ENCODE measurements around the gene PIAS4. TPM values are rescaled to one million over a fixed set of nuclear protein-coding genes. Genes with fewer than 3 reads are reported as not detected.

Gene PIAS4
- total and polyA plus RNA-seq, 9 of the 15 experiments (the other 6 are each of a cell fraction or from before 2014, with no cell fraction given): 0.27 to 34.9 (median 14.4) TPM

DNA sequence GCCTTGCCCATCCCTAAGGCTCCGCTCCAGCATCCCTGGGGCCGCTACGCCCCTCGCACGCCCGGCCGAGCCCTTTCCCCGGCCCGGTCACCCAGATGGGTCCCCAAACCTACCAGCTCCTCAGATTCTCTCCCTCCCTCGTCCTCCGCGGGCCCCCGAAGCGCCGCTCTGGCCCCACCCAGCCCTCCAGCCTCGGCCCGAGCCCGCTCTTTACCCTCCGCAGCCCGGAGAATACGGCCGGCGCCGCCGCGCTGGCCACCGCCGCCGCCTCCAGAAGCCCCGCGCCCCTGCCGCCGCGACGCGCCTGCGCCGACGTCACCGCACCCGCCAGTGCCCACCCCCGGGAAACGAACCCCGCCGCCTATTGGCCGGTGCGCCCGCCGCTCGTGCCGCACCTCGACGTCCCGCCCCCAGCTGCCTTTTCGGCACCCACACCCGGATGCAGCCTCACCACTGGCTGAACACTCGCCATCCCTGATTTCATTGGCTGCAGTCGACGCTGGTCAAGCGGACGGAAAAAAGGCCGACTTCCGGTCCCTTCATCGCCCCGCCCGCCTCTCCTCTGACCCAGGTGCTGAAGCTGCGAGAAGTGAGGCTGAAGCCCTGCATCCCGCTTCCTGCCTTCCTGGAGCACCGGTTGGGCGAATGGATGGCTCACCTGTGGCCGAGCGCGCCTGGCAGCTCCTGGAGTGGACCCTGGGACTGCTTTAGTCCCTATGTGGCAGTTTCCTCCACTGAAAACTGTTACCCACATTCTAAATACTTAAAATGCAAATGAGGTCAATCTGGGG lies 36.5 kb upstream of the PIAS4 start, which contains the start of gene DAPK3 (continued):
- TF ChIP-seq, protein P1, sequence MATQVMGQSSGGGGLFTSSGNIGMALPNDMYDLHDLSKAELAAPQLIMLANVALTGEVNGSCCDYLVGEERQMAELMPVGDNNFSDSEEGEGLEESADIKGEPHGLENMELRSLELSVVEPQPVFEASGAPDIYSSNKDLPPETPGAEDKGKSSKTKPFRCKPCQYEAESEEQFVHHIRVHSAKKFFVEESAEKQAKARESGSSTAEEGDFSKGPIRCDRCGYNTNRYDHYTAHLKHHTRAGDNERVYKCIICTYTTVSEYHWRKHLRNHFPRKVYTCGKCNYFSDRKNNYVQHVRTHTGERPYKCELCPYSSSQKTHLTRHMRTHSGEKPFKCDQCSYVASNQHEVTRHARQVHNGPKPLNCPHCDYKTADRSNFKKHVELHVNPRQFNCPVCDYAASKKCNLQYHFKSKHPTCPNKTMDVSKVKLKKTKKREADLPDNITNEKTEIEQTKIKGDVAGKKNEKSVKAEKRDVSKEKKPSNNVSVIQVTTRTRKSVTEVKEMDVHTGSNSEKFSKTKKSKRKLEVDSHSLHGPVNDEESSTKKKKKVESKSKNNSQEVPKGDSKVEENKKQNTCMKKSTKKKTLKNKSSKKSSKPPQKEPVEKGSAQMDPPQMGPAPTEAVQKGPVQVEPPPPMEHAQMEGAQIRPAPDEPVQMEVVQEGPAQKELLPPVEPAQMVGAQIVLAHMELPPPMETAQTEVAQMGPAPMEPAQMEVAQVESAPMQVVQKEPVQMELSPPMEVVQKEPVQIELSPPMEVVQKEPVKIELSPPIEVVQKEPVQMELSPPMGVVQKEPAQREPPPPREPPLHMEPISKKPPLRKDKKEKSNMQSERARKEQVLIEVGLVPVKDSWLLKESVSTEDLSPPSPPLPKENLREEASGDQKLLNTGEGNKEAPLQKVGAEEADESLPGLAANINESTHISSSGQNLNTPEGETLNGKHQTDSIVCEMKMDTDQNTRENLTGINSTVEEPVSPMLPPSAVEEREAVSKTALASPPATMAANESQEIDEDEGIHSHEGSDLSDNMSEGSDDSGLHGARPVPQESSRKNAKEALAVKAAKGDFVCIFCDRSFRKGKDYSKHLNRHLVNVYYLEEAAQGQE (IDR thresholded peaks at IDR 0.05; ENCODE audit: borderline replicate concordance): peak; percentile 98
- TF ChIP-seq, protein P1 (CRISPR knock-in tag; IDR thresholded peaks at IDR 0.05; ENCODE audit: low read depth): peak; percentile 97
- peak; percentile 92 for TF ChIP-seq ATF7 (IDR thresholded peaks at IDR 0.05)
- no peak for TF ChIP-seq ZNF354B (CRISPR knock-in tag; IDR thresholded peaks at IDR 0.05)
- peak; percentile 52 to 72; a peak in 3 of 4 replicates for TF ChIP-seq MAZ (CRISPR knock-in tag; conservative IDR thresholded peaks at IDR 0.05 in 1 of 2, IDR thresholded peaks at IDR 0.05 in 1 of 2)
- no peak for TF ChIP-seq HSF4 (CRISPR knock-in tag; IDR thresholded peaks at IDR 0.05; ENCODE audit: borderline replicate concordance)
- peak; percentile 23 for TF ChIP-seq SAP30 (IDR thresholded peaks at IDR 0.05; ENCODE audit: borderline replicate concordance, insufficient read depth, low read depth, low read length, poor library complexity, severe bottlenecking)
- no peak for TF ChIP-seq ZBTB1 (CRISPR knock-in tag; IDR thresholded peaks at IDR 0.05; ENCODE audit: borderline replicate concordance, low read depth)
- no peak for TF ChIP-seq PHB2 (IDR thresholded peaks at IDR 0.05; ENCODE audit: low read depth)
- TF ChIP-seq RBM34 (IDR thresholded peaks at IDR 0.05; ENCODE audit: borderline replicate concordance, insufficient read depth, low read length): no peak
- no peak for TF ChIP-seq EWSR1 (IDR thresholded peaks at IDR 0.05; ENCODE audit: borderline replicate concordance, low read depth, partially characterized antibody)
- TF ChIP-seq BACH1 (tag; IDR thresholded peaks at IDR 0.05): no peak
- peak; percentile 64; the same call in 1 of the 2 replicates for TF ChIP-seq ZNF384 (IDR thresholded peaks at IDR 0.05; ENCODE audit: low read depth, low read length)
- peak; percentile 77 for TF ChIP-seq CCNT2 (IDR thresholded peaks at IDR 0.05; ENCODE audit: borderline replicate concordance, extremely low read depth, insufficient read length, low read depth, low read length)
- TF ChIP-seq, protein P2, sequence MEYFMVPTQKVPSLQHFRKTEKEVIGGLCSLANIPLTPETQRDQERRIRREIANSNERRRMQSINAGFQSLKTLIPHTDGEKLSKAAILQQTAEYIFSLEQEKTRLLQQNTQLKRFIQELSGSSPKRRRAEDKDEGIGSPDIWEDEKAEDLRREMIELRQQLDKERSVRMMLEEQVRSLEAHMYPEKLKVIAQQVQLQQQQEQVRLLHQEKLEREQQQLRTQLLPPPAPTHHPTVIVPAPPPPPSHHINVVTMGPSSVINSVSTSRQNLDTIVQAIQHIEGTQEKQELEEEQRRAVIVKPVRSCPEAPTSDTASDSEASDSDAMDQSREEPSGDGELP (CRISPR knock-in tag; IDR thresholded peaks at IDR 0.05; ENCODE audit: borderline replicate concordance): peak; percentile 79
- no peak for TF ChIP-seq DMBX1 (CRISPR knock-in tag; IDR thresholded peaks at IDR 0.05; ENCODE audit: borderline replicate concordance)
- no peak for TF ChIP-seq TAF9B (IDR thresholded peaks at IDR 0.05; ENCODE audit: partially characterized antibody)
- TF ChIP-seq SUPT5H (IDR thresholded peaks at IDR 0.05): peak; percentile 54; the same call in 1 of the 2 replicates
- TF ChIP-seq ZNF75A (CRISPR knock-in tag; IDR thresholded peaks at IDR 0.05): no peak
